T-helper 2 cell (primary cell): ENCODE measurements around the gene GJA5.

Source experiments
- DNase-seq, 5 experiments: peaks; one replicate each; pipeline versions ENCODE4 v3.0.0 to v3.0.0-alpha.2; 2012 to 2022

Gene GJA5

DNA sequence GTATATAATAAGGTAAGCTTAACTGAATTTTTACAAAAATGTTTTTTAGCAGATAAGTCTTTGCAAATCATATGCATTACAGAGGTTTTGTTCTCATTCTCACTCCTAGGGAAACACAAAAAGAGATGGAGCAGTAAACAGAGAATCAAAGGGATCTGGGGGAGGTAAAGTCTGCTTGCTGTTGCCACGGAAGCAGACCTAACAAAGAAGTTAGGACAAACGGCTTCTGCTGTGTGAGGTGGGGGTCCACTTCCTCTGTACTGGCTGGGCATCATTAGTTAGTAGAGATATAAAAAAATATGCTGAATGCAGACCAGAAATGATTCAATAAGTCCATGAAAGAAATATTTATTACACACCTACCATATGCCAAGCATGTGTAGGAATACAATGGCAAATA lies 34.2 kb downstream of the GJA5 start:
- no peak for DNase-seq

DNA sequence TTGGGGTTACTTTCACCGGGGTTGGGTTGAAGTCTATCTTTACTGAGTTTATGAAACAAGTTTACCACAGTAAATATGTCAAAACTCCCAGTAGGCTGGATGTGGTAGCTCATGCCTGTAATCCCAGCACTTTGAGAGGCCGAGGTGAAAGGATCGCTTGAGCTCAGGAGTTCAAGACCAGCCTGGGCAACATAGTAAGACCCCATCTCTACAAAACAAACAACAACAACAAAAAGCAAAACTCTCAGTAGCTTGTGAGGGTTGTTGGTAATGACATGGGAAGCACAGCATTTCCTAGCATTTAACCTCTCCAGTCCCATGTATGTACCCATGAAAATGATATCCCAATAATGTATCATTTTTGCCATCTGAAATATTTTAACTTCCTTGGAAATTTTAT lies 34.7 kb downstream of the GJA5 start:
- DNase-seq, result no peak

DNA sequence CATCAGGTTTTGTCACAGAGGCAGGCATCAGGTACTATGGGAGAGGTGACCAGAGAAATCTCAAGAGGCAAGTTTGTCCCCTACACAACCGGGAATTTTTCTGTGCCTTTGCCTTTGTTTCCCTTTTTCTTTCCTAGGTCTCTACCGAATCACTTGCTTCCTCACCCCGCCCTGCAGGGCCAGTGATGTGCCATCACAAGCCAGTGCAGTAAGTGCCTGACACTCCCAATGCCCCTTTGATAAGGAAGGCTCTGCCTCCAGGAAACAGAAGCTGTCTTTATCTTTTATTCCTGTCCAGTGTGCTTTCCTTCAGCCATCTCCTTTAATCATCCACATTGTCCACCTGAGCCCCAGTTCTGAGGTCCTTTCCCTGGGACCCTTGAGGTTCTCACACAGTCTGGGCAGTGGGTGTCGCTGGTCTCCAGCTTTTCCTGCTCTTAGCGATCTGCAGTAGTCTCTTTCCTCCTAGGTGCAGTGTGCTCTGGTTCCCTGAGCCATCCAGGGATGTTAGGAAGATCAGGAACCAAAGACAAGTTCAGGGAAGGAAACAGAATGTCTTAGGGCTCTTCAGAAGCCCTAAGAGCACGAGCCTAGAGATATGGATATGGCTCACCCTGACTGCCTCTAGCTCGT lies 36.6 kb downstream of the GJA5 start:
- no peak for DNase-seq

DNA sequence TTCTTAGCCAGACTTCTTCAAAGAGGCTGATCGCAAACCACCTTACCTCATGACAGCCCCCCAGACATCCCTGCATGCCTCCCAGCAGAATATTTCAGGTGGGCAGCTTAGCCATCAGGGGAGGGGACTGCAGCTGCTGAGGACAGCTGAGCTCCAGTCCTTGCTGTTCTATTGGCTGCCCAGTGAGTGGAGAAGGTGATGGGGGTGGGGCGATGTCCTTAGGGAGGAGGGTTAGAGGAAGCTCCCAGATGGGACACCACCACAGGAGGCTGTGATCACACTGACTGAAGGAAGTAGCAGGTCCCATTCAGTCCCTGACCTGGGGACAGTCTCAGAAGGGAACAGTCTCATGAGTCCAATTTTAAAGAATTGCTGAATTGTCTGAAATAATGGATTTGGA lies 38.3 kb downstream of the GJA5 start:
- no peak for DNase-seq

DNA sequence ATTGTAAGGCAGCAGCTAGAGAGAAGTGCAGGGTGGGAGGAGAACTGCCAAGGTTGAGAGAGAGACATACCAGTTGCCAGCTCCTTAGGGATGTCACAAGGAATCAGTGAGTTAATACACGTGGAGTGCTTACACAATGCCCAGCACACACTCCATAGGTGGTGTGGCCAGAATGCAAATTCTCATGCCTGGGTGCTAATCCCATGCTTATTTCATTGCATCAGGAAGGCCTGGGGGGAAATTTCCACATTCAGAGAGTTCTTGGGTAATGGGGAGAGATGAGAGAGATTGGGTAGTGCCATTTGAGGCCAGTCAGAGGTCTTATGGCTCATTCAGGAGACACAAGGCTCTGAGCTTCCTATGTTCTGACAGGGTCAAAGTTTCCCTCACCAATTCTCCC lies 38.7 kb downstream of the GJA5 start:
- DNase-seq, result no peak

DNA sequence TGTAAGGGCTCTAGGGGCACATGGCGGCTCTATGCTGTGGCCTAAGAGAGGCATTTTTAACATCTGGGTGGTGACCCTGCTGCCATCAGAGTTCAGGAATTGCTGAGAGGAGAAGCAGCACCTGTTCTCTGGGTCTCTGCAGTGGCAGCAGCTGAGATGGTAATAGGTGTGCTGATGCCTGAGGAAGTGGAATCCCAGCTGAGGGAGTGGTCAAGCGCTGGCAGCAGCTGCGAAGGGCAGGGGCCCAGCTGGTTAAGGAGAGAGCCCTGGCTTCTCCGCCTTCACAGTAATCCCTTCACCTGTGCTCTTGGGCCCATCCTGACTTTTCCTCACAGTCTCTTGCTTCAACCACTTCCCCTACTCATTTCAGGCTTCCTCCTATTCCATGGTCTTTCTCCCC lies 39.8 kb downstream of the GJA5 start:
- DNase-seq, result no peak

DNA sequence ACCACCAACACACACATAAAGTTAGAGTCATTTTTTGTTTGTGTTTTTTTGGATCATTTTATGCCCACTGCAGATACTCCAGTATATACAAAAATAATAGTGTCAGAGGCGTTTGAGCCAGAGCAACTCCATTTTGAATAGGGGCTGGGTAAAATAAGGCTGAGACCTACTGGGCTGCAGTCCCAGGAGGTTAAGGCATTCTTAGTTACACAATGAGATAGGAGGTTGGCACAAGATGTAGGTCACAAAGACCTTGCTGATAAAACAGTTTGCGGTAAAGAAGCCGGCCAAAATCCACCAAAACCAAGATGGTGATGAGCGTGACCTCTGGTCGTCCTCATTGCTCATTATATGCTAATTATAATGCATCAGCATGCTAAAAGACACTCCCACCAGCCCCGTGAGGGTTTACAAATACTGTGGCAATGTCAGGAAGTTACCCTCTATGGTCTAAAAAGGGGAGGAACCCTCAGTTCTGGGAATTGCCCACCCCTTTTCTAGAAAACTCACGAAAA lies 40.6 kb downstream of the GJA5 start:
- no peak for DNase-seq

DNA sequence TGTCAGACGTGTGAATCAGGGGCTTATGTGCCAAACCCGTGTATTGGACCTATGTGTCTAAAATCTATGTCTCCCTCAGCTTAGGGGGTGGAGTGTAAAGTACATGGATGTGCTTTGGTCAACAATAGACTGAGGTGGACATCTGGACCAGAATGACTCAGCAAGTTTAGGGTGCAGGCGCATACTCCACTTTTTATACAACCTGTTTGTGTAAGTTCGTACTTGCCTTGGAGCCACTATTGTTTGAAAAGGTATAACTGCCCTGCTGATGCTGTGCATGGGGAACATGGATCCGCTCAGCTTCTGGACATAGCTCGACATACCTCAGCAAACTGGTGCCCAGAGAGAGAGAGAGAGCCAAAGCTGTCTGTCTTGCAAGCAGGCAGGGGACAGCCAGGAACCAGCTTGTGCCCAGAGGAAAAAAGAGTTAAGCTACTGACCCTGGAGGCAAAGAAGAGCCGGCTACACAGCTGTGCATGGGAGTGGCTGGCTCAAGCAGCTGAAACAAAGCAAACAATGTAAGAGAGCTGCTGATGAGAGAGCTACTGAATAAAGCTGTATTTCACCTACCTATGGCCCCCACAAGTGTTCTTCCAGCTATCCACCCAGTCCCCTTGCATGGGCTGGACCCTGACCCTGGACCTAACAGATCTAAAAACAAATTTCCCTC lies 41.2 kb downstream of the GJA5 start:
- peak in 1 of 5 experiments; percentile 22 for DNase-seq

DNA sequence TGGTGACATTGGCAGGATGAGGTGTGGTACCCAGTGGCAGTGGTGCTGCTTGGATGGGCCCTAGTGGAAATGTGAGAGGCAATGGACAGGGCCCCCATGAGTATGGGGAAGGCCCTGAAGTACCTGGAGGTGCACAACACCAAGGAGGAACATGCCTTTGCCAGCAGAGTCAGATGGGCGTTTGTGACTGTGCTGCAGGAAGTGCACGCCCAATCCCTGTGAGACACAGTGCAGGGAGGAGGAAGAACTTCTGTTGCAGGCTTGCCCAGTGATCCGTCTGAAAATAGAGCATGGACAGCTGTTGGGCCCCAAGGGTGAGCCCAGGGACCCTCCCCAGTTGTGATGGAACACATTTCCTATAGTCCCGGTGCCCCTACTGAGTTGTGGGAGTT lies 42.7 kb downstream of the GJA5 start:
- DNase-seq, result no peak

DNA sequence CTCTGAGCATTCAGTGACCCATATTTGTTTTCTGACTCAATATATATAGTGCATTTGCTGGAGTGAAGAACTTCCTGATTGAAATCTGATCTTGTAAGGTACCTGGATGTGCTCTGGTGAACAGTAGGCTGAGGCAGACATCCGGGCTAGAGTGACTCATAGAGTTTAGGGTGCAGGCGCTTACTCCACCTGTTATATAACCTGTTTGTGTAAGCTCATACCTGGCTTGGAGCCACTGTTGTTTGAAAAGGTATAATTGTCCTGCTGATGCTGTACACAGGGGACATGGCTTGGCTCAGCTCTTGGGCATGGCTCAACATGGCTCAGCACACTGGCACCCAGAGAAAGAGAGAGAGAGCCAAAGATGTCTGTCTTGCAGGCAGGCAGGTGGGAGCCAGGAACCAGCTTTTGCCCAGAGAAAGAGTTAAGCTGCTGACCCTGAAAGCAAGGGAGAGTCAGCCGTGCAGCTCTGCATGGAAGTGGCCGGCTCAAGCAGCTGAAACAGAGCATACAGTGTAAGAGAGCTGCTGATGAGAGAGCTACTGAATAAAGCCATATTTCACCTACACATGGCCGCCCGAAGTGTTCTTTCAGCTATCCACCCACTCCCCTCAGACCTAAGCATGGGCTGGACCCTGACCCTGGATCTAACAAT lies 43.2 kb downstream of the GJA5 start:
- peak in 1 of 5 experiments; percentile 35 for DNase-seq

DNA sequence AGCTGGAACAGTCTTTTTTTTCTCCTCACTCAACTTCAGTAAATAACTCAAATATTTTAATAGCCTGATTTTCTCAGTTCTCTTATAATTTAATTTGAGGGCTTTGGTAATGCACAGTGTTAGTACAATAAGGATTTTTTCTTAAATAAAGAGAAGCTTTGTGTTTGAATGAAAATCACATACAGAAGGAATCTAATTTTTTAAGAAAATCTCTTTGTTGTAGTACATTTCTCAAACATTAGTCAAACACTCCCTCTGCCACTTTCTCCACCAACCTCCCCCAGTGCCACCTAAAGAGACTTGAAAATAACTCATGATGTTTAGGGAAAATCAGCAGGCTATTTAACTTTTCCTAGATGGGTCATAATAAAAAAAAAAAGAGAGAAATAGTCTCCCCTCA lies 47.8 kb downstream of the GJA5 start:
- DNase-seq, result no peak
